Liver (tissue), 9 donors: ENCODE data around the gene CNTROB. TPM values are rescaled to one million over a fixed set of nuclear protein-coding genes. Genes with fewer than 3 reads are reported as not detected.

Experiments used
- DNase-seq: peaks from one replicate; pipeline ENCODE4 v3.0.0-alpha.2; 2017; ENCODE audit warnings: low spot score
- H3K27ac ChIP-seq, 2 donors: one replicate each; pipeline ENCODE4 v1.7.0; 2013; ENCODE audit warnings: inconsistent platforms in 2 of 2, low read length in 2 of 2, control low read depth in 1 of 2, low read depth in 1 of 2, mild to moderate bottlenecking in 1 of 2
- H3K27me3 ChIP-seq, 4 donors: one replicate each; pipeline versions ENCODE4 v1.6.1 to v1.7.0; 2013; ENCODE audit warnings: low read length in 3 of 4, inconsistent platforms in 1 of 4, mild to moderate bottlenecking in 1 of 4, moderate library complexity in 1 of 4; ENCODE audit not compliant: control insufficient read depth in 4 of 4, insufficient read depth in 4 of 4
- H3K36me3 ChIP-seq, 4 donors: one replicate each; pipeline versions ENCODE4 v1.6.1 to v1.7.0; 2013; ENCODE audit warnings: low read length in 3 of 4, mild to moderate bottlenecking in 3 of 4, low read depth in 1 of 4, moderate library complexity in 1 of 4; ENCODE audit not compliant: control insufficient read depth in 4 of 4, insufficient read depth in 3 of 4
- H3K4me1 ChIP-seq, 4 donors: one replicate each; pipeline versions ENCODE4 v1.6.1 to v1.7.0; 2013; ENCODE audit warnings: low read length in 3 of 4, mild to moderate bottlenecking in 3 of 4, moderate library complexity in 1 of 4; ENCODE audit not compliant: control insufficient read depth in 4 of 4, insufficient read depth in 4 of 4
- H3K4me3 ChIP-seq, 3 donors: one replicate each; pipeline versions ENCODE4 v1.6.1 to v1.7.0; 2013; ENCODE audit warnings: low read length in 3 of 3, control low read depth in 1 of 3, low read depth in 1 of 3, mild to moderate bottlenecking in 1 of 3
- H3K9ac ChIP-seq, 2 donors: one replicate each; pipeline ENCODE4 v1.7.0; 2013; ENCODE audit warnings: low read length in 2 of 2, mild to moderate bottlenecking in 2 of 2, moderate library complexity in 2 of 2, control low read depth in 1 of 2, low read depth in 1 of 2
- H3K9me3 ChIP-seq, 4 donors: one replicate each; pipeline versions ENCODE4 v1.6.1 to v1.7.0; 2013; ENCODE audit warnings: low read length in 3 of 4; ENCODE audit not compliant: control insufficient read depth in 4 of 4
- ATF3 ChIP-seq: IDR thresholded peaks from 2 replicates; pipeline ENCODE4 v1.6.1; 2016; ENCODE audit warnings: antibody characterized with exemption
- CTCF ChIP-seq: fragments of 150-350 bp; IDR thresholded peaks from 2 replicates; pipeline ENCODE4 v1.5.1; 2017; ENCODE audit warnings: improper control_type of control experiment, low read depth, low read length; ENCODE audit not compliant: missing input control
- EGR1 ChIP-seq, 2 donors: IDR thresholded peaks; 2 replicates each; pipeline ENCODE4 v1.6.1; 2016 to 2018; ENCODE audit warnings: antibody characterized with exemption in 2 of 2, low read depth in 2 of 2
- FOXA1 ChIP-seq: IDR thresholded peaks from 2 replicates; pipeline ENCODE4 v1.6.1; 2016; ENCODE audit warnings: antibody characterized with exemption
- FOXA2 ChIP-seq: IDR thresholded peaks from 2 replicates; pipeline ENCODE4 v1.6.1; 2016; ENCODE audit warnings: antibody characterized with exemption
- GABPA ChIP-seq, 2 donors: IDR thresholded peaks in 1 of 2; conservative IDR thresholded peaks in 1 of 2; 2 replicates each; pipeline ENCODE4 v1.6.1; 2016; ENCODE audit warnings: antibody characterized with exemption in 2 of 2, mild to moderate bottlenecking in 1 of 2, moderate library complexity in 1 of 2
- HNF4A ChIP-seq, 2 donors: conservative IDR thresholded peaks; 2 replicates each; pipeline ENCODE4 v1.6.1; 2016; ENCODE audit warnings: antibody characterized with exemption in 2 of 2, mild to moderate bottlenecking in 2 of 2
- HNF4G ChIP-seq: IDR thresholded peaks from 2 replicates; pipeline ENCODE4 v1.6.1; 2016; ENCODE audit warnings: antibody characterized with exemption
- JUND ChIP-seq, 2 donors: IDR thresholded peaks; 2 replicates each; pipeline ENCODE4 v1.6.1; 2016; ENCODE audit warnings: antibody characterized with exemption in 2 of 2
- MAX ChIP-seq: IDR thresholded peaks from 2 replicates; pipeline ENCODE4 v1.6.1; 2016; ENCODE audit warnings: antibody characterized with exemption
- NR2F2 ChIP-seq: IDR thresholded peaks from 2 replicates; pipeline ENCODE4 v1.6.1; 2016; ENCODE audit warnings: antibody characterized with exemption
- RAD21 ChIP-seq, 2 donors: IDR thresholded peaks; 2 replicates each; pipeline ENCODE4 v1.6.1; 2016; ENCODE audit warnings: antibody characterized with exemption in 2 of 2, mild to moderate bottlenecking in 2 of 2
- RXRA ChIP-seq, 2 donors: IDR thresholded peaks; 2 replicates each; pipeline ENCODE4 v1.6.1; 2017 to 2018; ENCODE audit warnings: antibody characterized with exemption in 2 of 2, mild to moderate bottlenecking in 1 of 2
- SP1 ChIP-seq: IDR thresholded peaks from 2 replicates; pipeline ENCODE4 v1.6.1; 2018; ENCODE audit warnings: antibody characterized with exemption, mild to moderate bottlenecking
- TAF1 ChIP-seq: conservative IDR thresholded peaks from 2 replicates; pipeline ENCODE4 v1.6.1; 2016; ENCODE audit warnings: antibody characterized with exemption, mild to moderate bottlenecking
- YY1 ChIP-seq: IDR thresholded peaks from 2 replicates; pipeline ENCODE4 v1.6.1; 2016; ENCODE audit warnings: antibody characterized with exemption, mild to moderate bottlenecking
- WGBS: extraction: QIAGEN DNeasy Blood & Tissue Kit; methylation state at CpG from one replicate; pipeline ENCODE4 v1.1.7; 2013; 5-methylcytosine and 5-hydroxymethylcytosine counted together
- polyA plus RNA-seq, 2 donors: library from polyadenylated mRNA; stranded (reverse) in 1 of 2; unstranded in 1 of 2; fragments of 200-250 nt in 1 of 2; fragments of >200 nt in 1 of 2; fragmentation: Nextera tagmentation in 1 of 2; extraction: Ambion mirVana in 1 of 2; gene quantifications; one replicate each; pipeline versions ENCODE4 v1.2.1 to v1.2.3, GENCODE V29; 2013 to 2015
- total RNA-seq, 2 donors: library from RNA; depleted of rRNA; stranded (reverse); fragments of >200 nt; gene quantifications; one replicate each; pipeline ENCODE4 v1.2.3, GENCODE V29; 2014
- TF ChIP-seq, protein P1 (sequence below): IDR thresholded peaks from 2 replicates; pipeline ENCODE4 v1.6.1; 2016; ENCODE audit warnings: antibody characterized with exemption
- donor health status: healthy.
- donor health status: healthy.
- donor health status: healthy.
- donor health status: healthy.
- donor health status: healthy.

CNTROB gene
- total and polyA plus RNA-seq, 4 donors: 2.2 to 12.0 (median 8.6) TPM

DNA sequence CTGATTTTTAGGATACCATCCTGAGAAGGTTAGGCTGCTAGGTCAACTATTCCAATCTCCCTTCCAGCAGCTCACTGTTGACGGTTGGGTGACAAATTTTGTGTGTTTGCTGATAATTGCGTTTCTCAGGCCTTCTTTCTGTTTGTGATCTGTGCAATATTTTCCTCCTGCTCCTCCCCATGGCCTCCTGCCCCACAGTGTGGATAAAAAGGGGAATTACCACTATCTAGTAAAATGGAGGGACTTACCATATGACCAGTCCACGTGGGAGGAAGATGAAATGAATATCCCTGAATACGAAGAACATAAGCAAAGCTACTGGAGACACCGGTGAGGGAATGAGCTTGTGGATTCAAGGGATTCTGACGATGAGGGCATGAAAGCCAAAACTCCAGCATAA, 34.2 kb upstream of the CNTROB start:
- H3K4me3 ChIP-seq: no peak overlapping the region
- no peak overlapping the region for H3K27ac ChIP-seq
- no peak overlapping the region for H3K9ac ChIP-seq
- TF ChIP-seq SP1 (no peak), CTCF (peak; percentile 94), NR2F2 (no peak), FOXA1 (no peak), MAX (peak; percentile 16), TAF1 (no peak), RAD21 (IDR thresholded peaks at IDR 0.05) (peak; percentile 100), HNF4G (no peak), YY1 (peak; percentile 79)
- 26% methylated on average over 6 of the region's 6 CpGs for WGBS
- no peaks in the 10 kb centered on the region for H3K27me3 ChIP-seq
- no peak for DNase-seq
- H3K4me1 ChIP-seq: peaks cover 0 to 5% (median 2%) of the 10 kb centered on the region in 4 donors
- H3K9me3 ChIP-seq: no peaks in the 10 kb centered on the region
- peaks cover 0 to 21% (median 1%) of the 10 kb centered on the region in 4 donors for H3K36me3 ChIP-seq

GRCh38 chr17:7903154-7904103, 28.6 kb upstream of the CNTROB start:
- Histone ChIP-seq H3K27ac (no peak overlapping the region), H3K4me3 (no peak overlapping the region), H3K4me1 (no peaks in the 10 kb centered on the region), H3K27me3 (no peaks in the 10 kb centered on the region), H3K9ac (no peak overlapping the region), H3K36me3 (peaks cover 0 to 41% (median 9%) of the 10 kb centered on the region in 4 donors), H3K9me3 (no peaks in the 10 kb centered on the region)
- TF ChIP-seq JUND (IDR thresholded peaks at IDR 0.05) (no peak), NR2F2 (no peak), EGR1 (IDR thresholded peaks at IDR 0.05; ENCODE audit: low read depth in 2 of 2) (no peak), RXRA (IDR thresholded peaks at IDR 0.05) (no peak)
- 89% methylated on average over 22 of the region's 22 CpGs for WGBS
- DNase-seq: no peak

GRCh38 chr17:7909089-7909488, 22.9 kb upstream of the CNTROB start:
- no peak for DNase-seq
- H3K27ac ChIP-seq: no peak overlapping the region
- 95% methylated on average over 29 of the region's 29 CpGs for WGBS
- no peaks in the 10 kb centered on the region for H3K9me3 ChIP-seq
- no peaks in the 10 kb centered on the region for H3K4me1 ChIP-seq
- no peak overlapping the region for H3K4me3 ChIP-seq
- H3K27me3 ChIP-seq: no peaks in the 10 kb centered on the region
- peaks cover 2 to 35% (median 8%) of the 10 kb centered on the region in 4 donors for H3K36me3 ChIP-seq
- H3K9ac ChIP-seq: no peak overlapping the region
- TF ChIP-seq FOXA1: no peak
- TF ChIP-seq HNF4G: no peak
- TF ChIP-seq MAX: no peak
- TF ChIP-seq FOXA2: no peak
- no peak for TF ChIP-seq GABPA (IDR thresholded peaks at IDR 0.05 in 1 of 2, conservative IDR thresholded peaks at IDR 0.05 in 1 of 2)
- no peak for TF ChIP-seq RXRA (IDR thresholded peaks at IDR 0.05)
- TF ChIP-seq, protein P1, sequence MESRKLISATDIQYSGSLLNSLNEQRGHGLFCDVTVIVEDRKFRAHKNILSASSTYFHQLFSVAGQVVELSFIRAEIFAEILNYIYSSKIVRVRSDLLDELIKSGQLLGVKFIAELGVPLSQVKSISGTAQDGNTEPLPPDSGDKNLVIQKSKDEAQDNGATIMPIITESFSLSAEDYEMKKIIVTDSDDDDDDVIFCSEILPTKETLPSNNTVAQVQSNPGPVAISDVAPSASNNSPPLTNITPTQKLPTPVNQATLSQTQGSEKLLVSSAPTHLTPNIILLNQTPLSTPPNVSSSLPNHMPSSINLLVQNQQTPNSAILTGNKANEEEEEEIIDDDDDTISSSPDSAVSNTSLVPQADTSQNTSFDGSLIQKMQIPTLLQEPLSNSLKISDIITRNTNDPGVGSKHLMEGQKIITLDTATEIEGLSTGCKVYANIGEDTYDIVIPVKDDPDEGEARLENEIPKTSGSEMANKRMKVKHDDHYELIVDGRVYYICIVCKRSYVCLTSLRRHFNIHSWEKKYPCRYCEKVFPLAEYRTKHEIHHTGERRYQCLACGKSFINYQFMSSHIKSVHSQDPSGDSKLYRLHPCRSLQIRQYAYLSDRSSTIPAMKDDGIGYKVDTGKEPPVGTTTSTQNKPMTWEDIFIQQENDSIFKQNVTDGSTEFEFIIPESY: no peak
- TF ChIP-seq NR2F2: no peak
- TF ChIP-seq SP1: no peak
- no peak for TF ChIP-seq YY1
- TF ChIP-seq RAD21 (IDR thresholded peaks at IDR 0.05): no peak
- no peak for TF ChIP-seq ATF3
- no peak for TF ChIP-seq TAF1
- TF ChIP-seq JUND (IDR thresholded peaks at IDR 0.05): no peak
- no peak for TF ChIP-seq CTCF
- no peak for TF ChIP-seq HNF4A (conservative IDR thresholded peaks at IDR 0.05)
- TF ChIP-seq EGR1 (IDR thresholded peaks at IDR 0.05; ENCODE audit: low read depth in 2 of 2): no peak
